Measurements from ENCODE around the gene PDE9A. TPM values are rescaled to one million over a fixed set of nuclear protein-coding genes. Genes with fewer than 3 reads are reported as not detected.
"Not testable (repeated sequence)": the region's sequence is repeated elsewhere in the genome, so short reads cannot be mapped to it uniquely, and the experiment has no call there.

Gene PDE9A
- total RNA-seq, 1 experiment from 2014 or later = not detected

DNA sequence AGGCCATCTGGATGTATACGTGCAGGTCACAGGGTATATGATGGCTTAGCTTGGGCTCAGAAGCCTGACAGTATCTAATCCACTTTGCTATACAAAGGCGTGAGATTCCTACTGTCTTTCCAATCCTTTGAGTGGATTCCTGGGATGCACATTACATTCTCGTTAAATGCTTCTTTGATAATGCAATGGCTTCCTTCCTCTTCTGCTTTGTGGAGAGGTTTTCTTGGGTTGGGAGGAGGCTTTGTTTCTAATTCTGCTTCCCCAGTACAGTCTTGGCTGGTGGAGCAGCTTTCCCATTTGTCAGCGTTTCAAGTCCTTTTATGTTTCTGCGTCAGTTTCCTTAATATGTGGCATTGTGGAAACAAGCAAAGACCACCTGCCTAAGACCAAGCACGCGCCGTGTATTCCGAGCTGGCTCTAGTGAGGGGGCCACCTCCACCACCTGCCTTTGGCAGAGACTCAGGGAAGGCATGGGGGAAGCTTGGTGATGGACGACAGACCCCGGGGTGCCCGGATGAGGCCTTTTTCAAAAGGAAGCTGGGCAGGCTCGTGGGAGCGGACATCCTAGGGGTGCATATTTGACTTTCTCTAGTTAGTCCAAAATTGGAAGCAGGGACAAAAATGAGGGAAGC lies 153.2 kb downstream of the PDE9A start:
- H3K27me3 ChIP-seq (ENCODE audit: low read length) = no peaks in the 10 kb centered on the region
- no peaks in the 10 kb centered on the region for H3K79me2 ChIP-seq (ENCODE audit: low read length)
- H3K27ac ChIP-seq (ENCODE audit: low read length) = no peak overlapping the region
- no peak overlapping the region for H3K4me3 ChIP-seq (ENCODE audit: low read length)
- no peak overlapping the region for H3K4me2 ChIP-seq (ENCODE audit: low read depth, low read length, poor library complexity, severe bottlenecking)
- no peak for DNase-seq
- no peak overlapping the region for H3K9ac ChIP-seq (ENCODE audit: low read length)
- no peaks in the 10 kb centered on the region for H3K36me3 ChIP-seq (ENCODE audit: insufficient read depth, low read length)
- H2AFZ ChIP-seq (ENCODE audit: low read length) = no peak overlapping the region
- no peaks in the 10 kb centered on the region for H3K4me1 ChIP-seq (ENCODE audit: low read length)
- H3K9me2 ChIP-seq (replicated peaks; ENCODE audit: insufficient read depth, low read length) = no peaks in the 10 kb centered on the region
- no peaks in the 10 kb centered on the region for H4K20me1 ChIP-seq (ENCODE audit: insufficient read depth, low read depth, low read length)
- H3K9me3 ChIP-seq (ENCODE audit: low read length) = no peaks in the 10 kb centered on the region

DNA sequence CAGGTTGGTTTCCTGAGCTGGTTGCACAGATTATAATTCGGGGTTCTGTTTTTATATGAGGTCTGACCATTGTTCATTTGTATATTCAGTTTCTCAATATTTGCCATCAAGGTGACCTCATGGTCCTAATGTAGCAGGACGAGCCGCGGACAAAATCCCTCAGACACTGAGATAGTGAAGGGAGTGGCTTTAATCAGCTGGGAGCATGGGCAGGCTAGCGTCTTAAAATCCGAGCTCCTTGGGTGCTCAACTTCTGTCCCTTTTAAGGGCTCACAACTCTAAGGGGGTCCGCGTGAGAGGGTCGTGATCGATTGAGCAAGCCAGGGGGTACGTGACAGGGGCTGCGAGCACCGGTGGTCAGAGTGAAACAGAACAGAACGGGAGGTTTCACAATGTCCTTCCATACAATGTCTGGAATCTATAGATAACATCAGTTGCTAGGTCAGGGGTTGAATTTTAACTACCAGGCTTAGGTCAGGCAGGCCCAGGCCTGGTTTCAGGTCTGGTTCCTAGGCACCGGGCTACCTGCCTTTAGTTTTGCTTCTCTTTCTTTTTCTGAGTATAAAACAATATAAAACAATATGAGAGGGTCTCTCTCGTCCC lies 154.0 kb downstream of the PDE9A start:
- not testable (repeated sequence) for DNase-seq; H2AFZ ChIP-seq (ENCODE audit: low read length); H3K9me3 ChIP-seq (ENCODE audit: low read length); H3K36me3 ChIP-seq (ENCODE audit: insufficient read depth, low read length); H3K79me2 ChIP-seq (ENCODE audit: low read length); H3K9ac ChIP-seq (ENCODE audit: low read length); H3K9me2 ChIP-seq (replicated peaks; ENCODE audit: insufficient read depth, low read length); H3K4me1 ChIP-seq (ENCODE audit: low read length); H3K4me2 ChIP-seq (ENCODE audit: low read depth, low read length, poor library complexity, severe bottlenecking); H4K20me1 ChIP-seq (ENCODE audit: insufficient read depth, low read depth, low read length); H3K27me3 ChIP-seq (ENCODE audit: low read length); H3K27ac ChIP-seq (ENCODE audit: low read length); H3K4me3 ChIP-seq (ENCODE audit: low read length)

DNA sequence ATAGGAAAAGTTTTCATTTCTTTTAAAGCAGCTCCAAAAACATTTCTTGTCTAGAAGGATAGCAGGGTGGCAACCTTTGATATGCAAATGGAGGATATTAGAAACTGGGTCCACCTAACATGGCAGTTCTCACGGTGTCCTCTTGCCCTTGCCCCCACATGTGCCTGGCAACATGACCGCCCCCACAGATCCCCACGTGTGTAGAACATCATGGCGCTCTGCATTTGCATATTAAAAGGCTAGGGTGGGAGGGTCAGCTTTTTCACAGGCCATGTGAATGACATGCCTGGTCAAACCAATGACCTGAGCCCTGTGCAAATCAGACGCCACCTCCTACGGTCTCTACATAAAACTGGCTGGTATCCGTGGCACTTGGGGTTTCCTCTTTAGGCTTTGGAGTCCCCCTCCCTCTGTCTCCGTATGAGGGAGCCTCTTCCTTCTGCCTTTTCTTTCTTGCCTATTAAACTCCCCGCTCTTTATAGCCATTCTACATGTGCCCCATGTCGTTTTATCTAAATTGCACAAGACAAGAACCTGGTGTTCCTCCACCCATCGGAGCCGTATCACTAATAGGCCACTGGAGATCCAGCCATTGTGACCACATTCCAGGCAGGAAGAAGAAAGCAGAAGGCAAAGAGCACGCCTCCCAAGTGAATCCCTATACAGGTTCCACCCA lies 154.7 kb downstream of the PDE9A start:
- H3K4me3 ChIP-seq (ENCODE audit: low read length) = no peak overlapping the region
- no peak overlapping the region for H3K9ac ChIP-seq (ENCODE audit: low read length)
- no peak for DNase-seq
- no peaks in the 10 kb centered on the region for H3K9me3 ChIP-seq (ENCODE audit: low read length)
- H3K79me2 ChIP-seq (ENCODE audit: low read length) = no peaks in the 10 kb centered on the region
- H3K27me3 ChIP-seq (ENCODE audit: low read length) = no peaks in the 10 kb centered on the region
- H3K4me1 ChIP-seq (ENCODE audit: low read length) = no peaks in the 10 kb centered on the region
- H3K27ac ChIP-seq (ENCODE audit: low read length) = no peak overlapping the region
- no peak overlapping the region for H3K4me2 ChIP-seq (ENCODE audit: low read depth, low read length, poor library complexity, severe bottlenecking)
- no peaks in the 10 kb centered on the region for H3K9me2 ChIP-seq (replicated peaks; ENCODE audit: insufficient read depth, low read length)
- H3K36me3 ChIP-seq (ENCODE audit: insufficient read depth, low read length) = no peaks in the 10 kb centered on the region
- no peaks in the 10 kb centered on the region for H4K20me1 ChIP-seq (ENCODE audit: insufficient read depth, low read depth, low read length)
- no peak overlapping the region for H2AFZ ChIP-seq (ENCODE audit: low read length)

DNA sequence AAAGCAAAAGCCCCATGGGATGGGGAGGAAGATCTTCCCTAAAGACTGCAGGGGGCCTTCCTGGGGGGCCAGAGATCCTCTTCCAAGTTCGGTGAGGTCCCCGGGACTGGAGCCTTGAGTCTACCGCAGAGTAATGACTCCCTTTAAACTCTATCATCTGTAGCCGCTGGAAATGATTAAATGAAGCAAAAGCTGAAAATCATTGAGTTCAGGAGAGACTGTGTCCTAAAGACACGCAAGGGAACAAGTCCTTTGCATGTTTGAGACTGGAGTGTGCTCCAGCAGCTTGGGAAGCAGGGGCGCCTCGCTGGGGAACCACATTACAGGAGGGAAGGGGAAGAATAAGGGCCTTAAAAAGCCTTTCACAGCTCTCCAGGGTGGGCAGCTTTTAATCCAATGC lies 155.8 kb downstream of the PDE9A start:
- no peaks in the 10 kb centered on the region for H3K9me2 ChIP-seq (replicated peaks; ENCODE audit: insufficient read depth, low read length)
- no peak overlapping the region for H2AFZ ChIP-seq (ENCODE audit: low read length)
- H3K4me1 ChIP-seq (ENCODE audit: low read length) = no peaks in the 10 kb centered on the region
- no peaks in the 10 kb centered on the region for H3K9me3 ChIP-seq (ENCODE audit: low read length)
- DNase-seq = no peak
- H3K27ac ChIP-seq (ENCODE audit: low read length) = no peak overlapping the region
- no peaks in the 10 kb centered on the region for H3K27me3 ChIP-seq (ENCODE audit: low read length)
- H3K4me3 ChIP-seq (ENCODE audit: low read length) = no peak overlapping the region
- H3K79me2 ChIP-seq (ENCODE audit: low read length) = no peaks in the 10 kb centered on the region
- no peaks in the 10 kb centered on the region for H4K20me1 ChIP-seq (ENCODE audit: insufficient read depth, low read depth, low read length)
- no peaks in the 10 kb centered on the region for H3K36me3 ChIP-seq (ENCODE audit: insufficient read depth, low read length)
- H3K4me2 ChIP-seq (ENCODE audit: low read depth, low read length, poor library complexity, severe bottlenecking) = no peak overlapping the region
- H3K9ac ChIP-seq (ENCODE audit: low read length) = no peak overlapping the region

DNA sequence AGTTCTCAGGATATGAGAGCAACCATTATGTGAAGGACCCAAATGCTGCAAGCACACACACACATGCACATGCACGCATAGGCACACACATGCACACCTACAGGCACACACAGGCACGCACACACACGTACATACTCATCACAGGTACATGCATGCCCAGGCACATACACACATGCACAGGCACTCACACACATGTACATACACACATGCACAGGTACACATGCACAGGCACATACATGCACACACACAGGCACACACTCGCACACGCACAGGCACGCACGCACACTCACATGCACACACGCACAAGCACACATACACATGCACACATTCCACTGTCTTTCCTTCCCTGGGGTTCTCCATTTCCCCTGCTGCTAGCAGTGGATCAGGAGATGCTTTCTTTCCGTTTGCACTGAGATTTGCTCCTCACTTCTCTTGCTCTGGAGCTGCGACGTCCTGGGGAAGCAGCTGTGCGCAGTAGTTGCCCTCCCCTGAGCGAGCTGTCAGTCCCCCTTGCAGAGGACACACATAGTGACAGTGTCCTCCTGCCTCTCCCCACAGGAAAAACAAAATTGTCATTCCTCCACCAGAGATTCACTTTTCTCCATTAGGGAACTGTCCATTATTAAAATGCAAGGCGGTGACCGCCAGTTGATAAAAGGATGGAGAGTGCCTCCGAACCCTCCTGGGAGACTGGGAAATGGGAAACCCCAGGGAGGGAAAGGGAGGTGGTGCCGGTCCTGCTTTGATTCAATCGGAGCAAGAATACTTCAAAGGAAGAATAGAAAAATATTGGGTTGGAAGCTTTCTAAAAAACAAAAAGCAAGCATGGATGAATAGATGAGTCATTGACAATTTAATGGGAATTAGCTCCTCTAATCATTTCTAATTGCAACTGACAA lies 156.4 kb downstream of the PDE9A start:
- Histone ChIP-seq H3K9me2 (replicated peaks; ENCODE audit: insufficient read depth, low read length) (no peaks in the 10 kb centered on the region), H3K27me3 (ENCODE audit: low read length) (no peaks in the 10 kb centered on the region), H3K9ac (ENCODE audit: low read length) (no peak overlapping the region), H3K4me3 (ENCODE audit: low read length) (no peak overlapping the region), H4K20me1 (ENCODE audit: insufficient read depth, low read depth, low read length) (no peaks in the 10 kb centered on the region), H3K4me2 (ENCODE audit: low read depth, low read length, poor library complexity, severe bottlenecking) (no peak overlapping the region), H3K27ac (ENCODE audit: low read length) (no peak overlapping the region), H2AFZ (ENCODE audit: low read length) (no peak overlapping the region), H3K9me3 (ENCODE audit: low read length) (no peaks in the 10 kb centered on the region), H3K36me3 (ENCODE audit: insufficient read depth, low read length) (no peaks in the 10 kb centered on the region), H3K4me1 (ENCODE audit: low read length) (no peaks in the 10 kb centered on the region), H3K79me2 (ENCODE audit: low read length) (no peaks in the 10 kb centered on the region)
- DNase-seq = no peak

DNA sequence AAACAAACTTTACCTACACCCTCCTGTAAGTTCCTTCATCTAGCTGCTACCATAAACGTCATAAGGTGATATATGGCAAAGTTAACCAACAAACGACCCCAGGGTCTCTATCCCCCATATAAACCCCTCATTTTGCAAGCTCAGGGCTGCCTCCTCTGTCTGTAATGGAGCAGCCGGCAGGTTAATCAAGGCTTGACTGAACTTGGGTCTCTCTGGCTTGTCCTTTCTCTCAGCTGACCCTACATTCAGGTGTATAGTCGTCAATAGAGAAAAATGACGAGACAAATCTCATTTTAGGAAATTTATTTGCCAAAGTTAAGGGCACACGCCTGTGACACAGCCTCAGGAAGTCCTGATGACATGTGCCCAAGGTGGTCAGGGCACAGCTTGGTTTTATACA lies 158.5 kb downstream of the PDE9A start:
- no peaks in the 10 kb centered on the region for H3K4me1 ChIP-seq (ENCODE audit: low read length)
- H3K9ac ChIP-seq (ENCODE audit: low read length) = no peak overlapping the region
- H3K4me2 ChIP-seq (ENCODE audit: low read depth, low read length, poor library complexity, severe bottlenecking) = no peak overlapping the region
- H3K79me2 ChIP-seq (ENCODE audit: low read length) = no peaks in the 10 kb centered on the region
- no peaks in the 10 kb centered on the region for H3K36me3 ChIP-seq (ENCODE audit: insufficient read depth, low read length)
- H3K4me3 ChIP-seq (ENCODE audit: low read length) = no peak overlapping the region
- H3K9me2 ChIP-seq (replicated peaks; ENCODE audit: insufficient read depth, low read length) = no peaks in the 10 kb centered on the region
- no peak overlapping the region for H2AFZ ChIP-seq (ENCODE audit: low read length)
- DNase-seq = no peak
- no peak overlapping the region for H3K27ac ChIP-seq (ENCODE audit: low read length)
- no peaks in the 10 kb centered on the region for H4K20me1 ChIP-seq (ENCODE audit: insufficient read depth, low read depth, low read length)
- peaks cover 3% of the 10 kb centered on the region; the same call in 1 of the 2 replicates for H3K9me3 ChIP-seq (ENCODE audit: low read length)
- H3K27me3 ChIP-seq (ENCODE audit: low read length) = no peaks in the 10 kb centered on the region

DNA sequence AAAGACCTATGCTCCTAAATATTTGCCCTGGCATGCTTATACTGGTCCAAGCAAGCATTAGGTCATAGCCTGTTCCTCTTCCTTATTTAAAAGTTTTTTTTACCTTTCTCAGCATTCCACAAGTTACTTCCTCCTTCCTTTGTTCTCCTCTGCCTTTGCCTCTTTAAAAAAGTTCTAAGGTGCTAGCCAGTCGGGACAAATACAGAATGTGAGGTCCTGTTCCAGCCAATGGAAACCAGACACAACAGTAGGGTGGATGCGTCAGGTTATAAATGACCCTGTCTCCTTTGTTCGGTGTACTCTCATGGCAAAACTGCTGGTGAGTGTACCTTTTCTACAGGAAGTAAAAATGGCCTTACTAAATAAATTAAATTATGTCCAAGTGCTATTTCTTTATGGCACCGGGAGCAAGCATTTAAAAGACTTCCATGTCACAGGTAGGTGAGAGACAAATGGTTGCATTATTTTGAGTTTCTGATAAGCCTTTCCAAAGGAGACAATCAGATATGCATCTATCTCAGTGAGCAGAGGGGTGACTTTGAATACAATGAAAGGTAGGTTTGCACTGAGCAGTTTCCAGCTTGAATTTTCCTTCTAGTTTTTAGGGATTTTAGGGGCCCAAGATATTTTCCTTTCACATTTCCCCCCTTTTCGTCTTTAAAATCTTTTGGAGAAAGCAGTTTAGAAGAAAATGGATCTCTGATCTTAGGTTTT lies 159.3 kb downstream of the PDE9A start:
- not testable (repeated sequence) for H3K79me2 ChIP-seq (ENCODE audit: low read length); H3K4me1 ChIP-seq (ENCODE audit: low read length); H3K9me2 ChIP-seq (replicated peaks; ENCODE audit: insufficient read depth, low read length); H3K4me2 ChIP-seq (ENCODE audit: low read depth, low read length, poor library complexity, severe bottlenecking); H3K27me3 ChIP-seq (ENCODE audit: low read length); DNase-seq; H4K20me1 ChIP-seq (ENCODE audit: insufficient read depth, low read depth, low read length); H3K4me3 ChIP-seq (ENCODE audit: low read length); H3K27ac ChIP-seq (ENCODE audit: low read length); H3K9ac ChIP-seq (ENCODE audit: low read length); H3K36me3 ChIP-seq (ENCODE audit: insufficient read depth, low read length); H2AFZ ChIP-seq (ENCODE audit: low read length); H3K9me3 ChIP-seq (ENCODE audit: low read length)
